Subcutaneous adipose tissue (tissue), 4 donors: ENCODE measurements around the gene TMEM53. TPM values are rescaled to one million over a fixed set of nuclear protein-coding genes. Genes with fewer than 3 reads are reported as not detected.

ENCODE experiments used
- CTCF ChIP-seq: fragments of 450-650 bp; IDR thresholded peaks from one replicate; pipeline ENCODE4 v1.5.1; 2016; ENCODE audit warnings: low read depth, mild to moderate bottlenecking, control low read depth, antibody characterized with exemption, moderate library complexity
- total RNA-seq, 4 donors: library from RNA; depleted of rRNA; stranded (reverse); fragments of >200 nt; gene quantifications; one replicate each; pipeline ENCODE4 v1.1.0, GENCODE V29; 2016

Gene TMEM53
- total RNA-seq, 4 donors from 2014 or later = 7.0 to 9.5 (median 7.5) TPM

- TF ChIP-seq CTCF = no peak
Observed at GRCh38 chr1:44631647-44632539, 42.4 kb downstream of the TMEM53 start.

- no peak for TF ChIP-seq CTCF
Observed at GRCh38 chr1:44631333-44631646, 43.0 kb downstream of the TMEM53 start.

GRCh38 chr1:44630116-44630515 lies 44.2 kb downstream of the TMEM53 start:
- no peak for TF ChIP-seq CTCF

- no peak for TF ChIP-seq CTCF
Observed at GRCh38 chr1:44628962-44629756, 45.1 kb downstream of the TMEM53 start.

- no peak for TF ChIP-seq CTCF
Observed at GRCh38 chr1:44625348-44625747, 48.9 kb downstream of the TMEM53 start.

GRCh38 chr1:44624268-44624901 lies 49.9 kb downstream of the TMEM53 start:
- TF ChIP-seq CTCF = no peak

- TF ChIP-seq CTCF = no peak
Observed at GRCh38 chr1:44621841-44622286, 52.4 kb downstream of the TMEM53 start.
